ENCODE results near the gene ATG4B.

ATG4B gene

DNA sequence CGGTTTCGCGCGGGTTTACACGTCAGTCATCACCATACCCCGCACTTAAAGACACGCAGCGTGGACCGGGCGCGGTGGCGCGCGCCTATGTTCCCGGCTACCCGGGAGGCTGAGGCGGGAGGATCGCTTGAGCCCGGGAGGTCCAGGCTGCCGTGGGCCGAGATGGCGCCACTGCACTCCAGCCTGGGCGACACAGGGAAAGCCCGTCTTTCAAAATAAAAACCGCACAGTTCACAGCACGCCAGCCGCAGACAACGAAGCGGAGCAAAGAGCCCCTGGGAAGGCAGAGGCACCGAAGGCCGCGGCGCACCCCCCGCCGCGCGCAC, 48.8 kb downstream of the ATG4B start:
- no peak for TF ChIP-seq CTCF (IDR thresholded peaks at IDR 0.05; ENCODE audit: low read depth, low read length)
- H3K4me3 ChIP-seq (ENCODE audit: low read depth, low read length): peak overlapping the region; percentile 95

DNA sequence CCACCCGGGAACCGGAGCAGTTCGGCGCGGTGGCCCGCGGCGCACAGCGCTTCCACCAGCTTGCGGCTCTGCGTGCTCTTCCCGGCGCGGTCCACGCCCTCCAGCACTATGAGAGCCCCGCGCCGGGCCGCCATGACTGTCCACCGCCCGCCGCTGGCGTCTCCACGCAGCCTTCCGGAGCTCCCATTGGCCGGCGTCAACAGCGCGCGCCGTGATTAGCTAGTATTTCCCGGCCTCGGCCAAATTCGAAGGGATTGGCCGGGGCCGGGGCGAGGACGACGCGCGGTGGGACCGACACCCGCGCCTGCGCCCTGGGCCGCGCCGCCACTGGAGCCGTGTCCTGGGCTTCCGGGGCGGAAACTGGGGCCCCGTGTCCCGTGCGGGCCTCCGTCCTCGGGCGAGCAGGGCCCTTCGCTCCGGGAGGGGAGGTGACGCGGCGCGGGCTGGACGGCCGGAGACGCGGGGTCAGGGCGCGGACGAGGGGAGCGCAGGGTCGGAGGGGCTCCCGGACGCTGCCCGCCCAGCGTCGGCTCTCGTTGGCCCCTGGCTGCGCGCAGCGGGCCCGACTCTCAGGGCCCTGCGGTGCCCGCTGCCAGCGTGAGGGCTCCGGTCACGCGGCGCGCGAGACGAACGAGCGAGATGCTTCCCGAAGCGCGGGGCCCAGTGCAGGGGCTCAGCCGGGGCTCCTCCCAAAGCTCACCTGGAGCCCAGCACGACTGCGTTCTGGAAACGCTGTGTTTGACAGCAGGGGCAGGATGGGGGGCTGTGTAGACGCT, 49.3 kb downstream of the ATG4B start, which contains the start of gene DTYMK:
DTYMK (minus strand) TSS at position 166 of the 776 bp plus-strand sequence; CDS start at position 134, 32 bp downstream.
- peak within 1 kb of the TSS; percentile 95 for H3K4me3 ChIP-seq (ENCODE audit: low read depth, low read length)
- TF ChIP-seq CTCF (IDR thresholded peaks at IDR 0.05; ENCODE audit: low read depth, low read length): no peak

GRCh38 chr2:241689306-241689705, 51.8 kb downstream of the ATG4B start:
- no peak overlapping the region for H3K4me3 ChIP-seq (ENCODE audit: low read depth, low read length)
- TF ChIP-seq CTCF (IDR thresholded peaks at IDR 0.05; ENCODE audit: low read depth, low read length): no peak

DNA sequence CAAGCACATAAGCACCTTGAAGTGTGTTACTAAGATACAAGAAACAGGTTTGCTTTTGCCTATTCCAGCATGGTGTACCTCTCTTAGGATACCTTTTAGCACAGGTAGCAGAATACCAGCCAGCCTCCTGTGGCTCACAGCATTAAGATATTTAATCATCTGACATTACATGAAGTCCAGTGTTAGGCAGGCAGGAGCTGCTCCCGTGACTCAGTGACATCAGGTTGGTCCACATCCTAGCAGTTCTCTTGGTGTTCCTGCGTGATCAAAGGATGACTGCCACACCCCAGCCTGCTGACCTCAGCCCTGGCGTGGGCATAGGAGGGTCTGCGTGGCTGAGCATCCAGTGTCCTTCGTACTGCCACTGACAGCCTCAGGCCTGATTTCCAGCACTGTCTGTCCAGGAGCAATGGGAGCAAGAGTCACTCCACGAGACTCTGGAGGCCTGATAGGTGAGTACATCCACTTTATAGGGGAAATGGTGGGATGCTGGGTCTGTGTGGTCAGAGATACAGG, 52.8 kb downstream of the ATG4B start:
- H3K4me3 ChIP-seq (ENCODE audit: low read depth, low read length): no peak overlapping the region
- no peak for TF ChIP-seq CTCF (IDR thresholded peaks at IDR 0.05; ENCODE audit: low read depth, low read length)

DNA sequence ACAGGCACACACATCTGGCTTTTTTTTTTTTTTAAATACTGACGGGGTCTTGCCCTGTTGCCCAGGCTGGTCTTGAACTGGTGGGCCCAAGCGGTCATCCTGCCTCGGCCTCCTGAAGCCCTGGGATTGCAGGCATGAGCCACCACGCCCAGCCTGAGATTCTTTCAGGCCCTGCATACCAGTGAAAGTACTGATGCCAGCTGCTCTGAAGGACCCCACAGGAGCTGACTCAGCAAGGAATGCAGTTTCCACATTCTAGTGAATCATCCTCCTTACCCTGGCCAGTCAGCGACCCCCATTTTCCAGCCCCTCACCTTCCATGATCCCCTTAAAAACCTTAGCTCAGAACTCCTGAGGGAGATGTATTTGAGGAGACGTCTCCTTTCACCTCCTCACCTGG, 55.0 kb downstream of the ATG4B start:
- no peak overlapping the region for H3K4me3 ChIP-seq (ENCODE audit: low read depth, low read length)
- TF ChIP-seq CTCF (IDR thresholded peaks at IDR 0.05; ENCODE audit: low read depth, low read length): no peak

- H3K4me3 ChIP-seq (ENCODE audit: low read depth, low read length): no peak overlapping the region
- TF ChIP-seq CTCF (IDR thresholded peaks at IDR 0.05; ENCODE audit: low read depth, low read length): no peak
Measured at GRCh38 chr2:241695651-241696050, 58.2 kb downstream of the ATG4B start.

DNA sequence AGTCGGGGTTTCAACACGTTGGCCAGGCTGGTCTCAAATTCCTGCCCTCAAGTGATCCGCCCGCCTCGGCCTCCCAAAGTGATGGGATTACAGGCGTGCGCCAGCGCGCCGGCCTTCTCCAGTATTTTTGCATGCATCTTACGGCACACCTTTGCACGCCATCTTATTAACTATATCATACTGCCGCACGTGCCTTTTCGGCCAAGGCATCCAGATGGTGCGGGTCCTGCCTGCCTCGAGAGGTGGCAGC, 63.6 kb downstream of the ATG4B start:
- peak; percentile 17; the same call in 1 of the 2 replicates for TF ChIP-seq CTCF (IDR thresholded peaks at IDR 0.05; ENCODE audit: low read depth, low read length)
- H3K4me3 ChIP-seq (ENCODE audit: low read depth, low read length): peak overlapping the region; percentile 74

All from WI38 (cell line).